Spinal cord (tissue), 10 donors: Measurements from ENCODE around the gene RRAGD. TPM values are rescaled to one million over a fixed set of nuclear protein-coding genes. Genes with fewer than 3 reads are reported as not detected.

ENCODE experiments used
- DNase-seq, 6 donors: peaks; one replicate each; pipeline versions ENCODE4 v3.0.0 to v3.0.0-alpha.2; 2013 to 2015; ENCODE audit warnings: low spot score in 6 of 6, low read depth in 4 of 6
- H3K27ac ChIP-seq: one replicate; pipeline ENCODE4 v1.5.1; 2013; ENCODE audit warnings: low read depth, low read length, control low read depth
- H3K27me3 ChIP-seq: one replicate; pipeline ENCODE4 v1.6.1; 2013; ENCODE audit warnings: low read length; ENCODE audit not compliant: control insufficient read depth, insufficient read depth
- H3K36me3 ChIP-seq: one replicate; pipeline ENCODE4 v1.6.1; 2013; ENCODE audit warnings: low read length; ENCODE audit not compliant: control insufficient read depth, insufficient read depth
- H3K4me1 ChIP-seq: one replicate; pipeline ENCODE4 v1.6.1; 2013; ENCODE audit warnings: low read length; ENCODE audit not compliant: control insufficient read depth, insufficient read depth
- H3K4me3 ChIP-seq: one replicate; pipeline ENCODE4 v1.5.1; 2013; ENCODE audit warnings: low read depth, low read length, control low read depth
- H3K9me3 ChIP-seq: one replicate; pipeline ENCODE4 v1.6.1; 2013; ENCODE audit warnings: low read length; ENCODE audit not compliant: control insufficient read depth, insufficient read depth
- WGBS: methylation state at CpG from one replicate; pipeline ENCODE4 v1.1.5; 2013; ENCODE audit warnings: missing lambda C conversion rate; ENCODE audit not compliant: insufficient coverage; 5-methylcytosine and 5-hydroxymethylcytosine counted together
- polyA plus RNA-seq, 2 donors: library from polyadenylated mRNA; unstranded; fragments of 120-200 nt; gene quantifications; one replicate each; pipeline ENCODE4 v1.2.1, GENCODE V29; 2013; ENCODE audit not compliant: insufficient read length in 2 of 2
- total RNA-seq, 2 donors: library from RNA; depleted of rRNA in 1 of 2; stranded (reverse); fragments of 120-200 nt in 1 of 2; fragments of >200 nt in 1 of 2; gene quantifications; one replicate each; pipeline versions ENCODE4 v1.2.3 to v1.2.4, GENCODE V29; 2013 to 2014
- donor health status: healthy.

The RRAGD gene
- total and polyA plus RNA-seq, 4 donors: 44.6 to 86.3 (median 53.7) TPM

DNA sequence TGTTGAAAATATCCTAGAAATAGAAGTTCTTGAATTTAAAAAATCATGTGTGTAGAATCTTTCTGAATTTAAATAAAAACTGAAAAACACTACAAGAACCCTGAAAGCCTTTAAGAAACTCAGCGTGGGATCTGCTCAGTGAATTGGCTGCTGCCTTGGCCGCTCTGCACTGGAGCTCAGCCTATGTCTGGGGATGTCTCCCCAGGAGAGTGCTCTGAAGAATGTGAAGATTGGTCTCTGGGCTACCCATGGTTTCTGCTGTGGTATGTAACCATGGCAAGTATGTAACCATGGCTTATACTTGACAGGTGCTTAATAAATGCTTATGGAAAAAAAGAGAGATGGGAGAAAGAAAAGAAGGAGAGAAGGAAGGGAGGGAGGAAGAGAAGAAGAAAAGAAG, 3.1 kb upstream of the RRAGD start:
- no peaks in the 10 kb centered on the region for H3K36me3 ChIP-seq
- DNase-seq: peak in 1 of 6 donors; percentile 51
- no peak overlapping the region for H3K4me3 ChIP-seq
- H3K27me3 ChIP-seq: no peaks in the 10 kb centered on the region
- no peak overlapping the region for H3K27ac ChIP-seq
- 71% methylated on average over 2 of the region's 2 CpGs for WGBS
- H3K9me3 ChIP-seq: no peaks in the 10 kb centered on the region
- H3K4me1 ChIP-seq: peaks cover 16% of the 10 kb centered on the region

- Histone ChIP-seq H3K27ac (no peak overlapping the region), H3K9me3 (no peaks in the 10 kb centered on the region), H3K36me3 (no peaks in the 10 kb centered on the region), H3K27me3 (no peaks in the 10 kb centered on the region), H3K4me3 (no peak overlapping the region), H3K4me1 (peaks cover 23% of the 10 kb centered on the region)
- 50% methylated on average over 1 of the region's 2 CpGs for WGBS
- no peak for DNase-seq
Measured at GRCh38 chr6:89414215-89414614, 2.1 kb upstream of the RRAGD start.

DNA sequence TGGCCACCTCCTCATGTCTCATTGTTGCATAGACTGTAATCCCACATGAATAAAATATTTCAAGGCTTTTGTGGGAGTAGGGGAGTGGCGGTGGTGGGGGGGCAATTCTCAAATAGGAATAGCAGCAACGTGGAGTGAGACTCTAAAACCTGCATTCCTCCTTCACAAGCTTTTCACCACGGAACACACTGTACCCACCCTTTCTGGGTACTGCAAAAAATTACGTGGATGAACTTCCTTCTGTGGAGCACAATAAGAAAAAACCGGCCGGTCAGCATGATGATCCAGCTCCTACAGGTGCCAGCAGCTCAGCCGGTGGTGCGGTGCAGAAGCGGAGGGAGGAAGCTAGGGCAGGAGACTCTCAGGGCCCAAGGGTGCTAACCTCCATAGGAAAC, 930 bp upstream of the RRAGD start:
- Histone ChIP-seq H3K4me3 (peak overlapping the region; percentile 73), H3K9me3 (no peaks in the 10 kb centered on the region), H3K4me1 (peaks cover 25% of the 10 kb centered on the region), H3K27ac (peak overlapping the region; percentile 84), H3K27me3 (no peaks in the 10 kb centered on the region), H3K36me3 (no peaks in the 10 kb centered on the region)
- 33% methylated on average over 5 of the region's 9 CpGs for WGBS
- no peak for DNase-seq

DNA sequence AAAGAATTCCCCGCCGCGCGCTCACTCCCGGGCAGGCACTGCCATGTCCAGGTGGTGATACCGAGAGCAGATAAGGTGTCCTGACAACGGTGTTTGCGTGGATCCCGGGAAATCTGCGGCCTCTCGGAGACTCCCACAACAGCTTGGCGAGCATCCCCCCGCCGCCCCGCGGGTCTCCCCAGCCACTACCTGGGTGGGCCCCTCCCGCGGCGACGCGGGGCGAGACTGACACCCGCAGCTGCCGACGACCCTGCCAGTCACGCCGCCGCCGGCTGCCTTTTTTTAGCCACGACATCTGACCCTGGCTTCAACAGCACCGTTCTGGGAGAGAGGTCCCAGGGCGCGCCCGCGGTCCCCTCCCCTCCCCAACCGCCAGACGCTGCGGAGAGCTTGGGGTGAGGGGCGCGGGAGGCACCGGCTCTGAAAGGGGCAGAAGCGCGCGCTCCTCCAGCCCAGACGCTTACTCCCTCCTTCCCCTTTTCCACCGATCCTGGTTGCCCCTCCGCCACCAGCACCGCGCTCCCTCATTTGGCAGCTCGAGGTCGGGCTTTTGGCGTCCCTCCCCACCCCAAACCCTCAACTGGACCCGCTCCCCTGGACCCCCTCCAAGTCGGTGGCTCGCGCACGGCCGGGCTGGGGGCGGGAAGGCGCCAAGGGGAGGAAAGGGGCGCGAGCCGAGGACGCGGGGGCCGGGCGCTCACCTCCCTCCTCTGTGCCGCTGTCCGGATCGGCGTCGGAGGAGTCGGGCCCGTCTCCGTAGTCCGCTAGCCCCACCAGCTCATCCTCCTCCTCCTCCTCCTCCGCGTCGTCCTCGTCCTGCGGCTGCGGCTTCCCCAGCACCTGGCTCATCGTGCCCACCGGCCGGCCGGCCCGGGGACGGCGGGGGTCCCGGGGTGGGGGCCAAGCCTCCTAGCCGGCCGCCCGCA, 665 bp downstream of the RRAGD start:
- WGBS: under 1% methylated on average over 92 of the region's 93 CpGs
- no peaks in the 10 kb centered on the region for H3K36me3 ChIP-seq
- H3K4me3 ChIP-seq: peak overlapping the region; percentile 73
- peaks cover 29% of the 10 kb centered on the region for H3K4me1 ChIP-seq
- no peaks in the 10 kb centered on the region for H3K9me3 ChIP-seq
- DNase-seq: peak in 2 of 6 donors; percentile 73 to 76
- peak overlapping the region; percentile 74 for H3K27ac ChIP-seq
- no peaks in the 10 kb centered on the region for H3K27me3 ChIP-seq

DNA sequence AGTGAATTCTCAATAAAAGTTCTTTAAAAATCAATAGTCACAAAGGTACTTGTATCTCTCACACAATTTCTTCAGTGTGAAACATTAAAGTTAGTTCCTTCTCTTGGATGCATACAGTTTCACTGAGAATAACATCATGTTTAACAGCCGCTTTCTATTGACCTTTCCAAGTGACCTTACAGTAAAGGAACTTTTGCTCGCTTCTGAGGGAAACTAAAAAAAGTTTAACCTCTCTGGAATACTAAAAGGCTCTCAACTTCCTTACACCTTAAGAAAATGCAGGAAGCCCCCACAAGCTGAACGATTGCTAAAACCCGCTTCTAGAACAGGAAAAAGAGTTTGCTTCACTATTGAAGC, 1.3 kb downstream of the RRAGD start:
- WGBS: 0% methylated on average over 3 of the region's 4 CpGs
- Histone ChIP-seq H3K36me3 (no peaks in the 10 kb centered on the region), H3K9me3 (no peaks in the 10 kb centered on the region), H3K4me1 (peaks cover 33% of the 10 kb centered on the region), H3K27me3 (no peaks in the 10 kb centered on the region), H3K4me3 (peak overlapping the region; percentile 73), H3K27ac (peak overlapping the region; percentile 74)
- peak in 2 of 6 donors; percentile 46 to 64 for DNase-seq

DNA sequence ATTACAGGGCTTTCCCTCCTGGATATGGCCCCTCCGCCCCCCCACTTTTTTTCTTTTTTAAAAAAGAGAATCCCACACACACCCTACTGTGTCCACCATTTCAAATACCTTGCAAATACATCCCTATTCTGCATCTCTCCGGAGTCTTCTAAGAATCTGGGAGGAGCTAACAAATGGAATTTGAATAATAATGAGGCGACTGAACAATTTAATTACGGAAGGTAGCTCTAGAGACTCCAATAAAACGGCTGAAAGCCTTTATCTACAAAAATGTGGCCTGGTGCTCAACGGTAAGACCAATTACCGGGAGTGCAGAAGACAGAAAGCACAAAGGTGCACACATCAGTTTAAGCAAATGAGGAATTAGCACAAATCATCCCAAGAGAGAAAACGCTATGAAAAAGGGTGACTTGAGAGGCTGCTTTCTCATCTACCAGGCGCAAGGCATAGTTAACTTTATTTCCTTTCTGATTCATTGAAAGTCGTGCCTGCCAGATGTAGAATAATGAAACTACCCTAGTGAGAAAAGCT, 1.8 kb downstream of the RRAGD start:
- 7% methylated on average over 4 of the region's 10 CpGs for WGBS
- Histone ChIP-seq H3K27me3 (no peaks in the 10 kb centered on the region), H3K9me3 (no peaks in the 10 kb centered on the region), H3K27ac (peak overlapping the region; percentile 36), H3K4me3 (peak overlapping the region; percentile 73), H3K36me3 (no peaks in the 10 kb centered on the region), H3K4me1 (peaks cover 35% of the 10 kb centered on the region)
- DNase-seq: peak in 2 of 6 donors; percentile 16 to 72

DNA sequence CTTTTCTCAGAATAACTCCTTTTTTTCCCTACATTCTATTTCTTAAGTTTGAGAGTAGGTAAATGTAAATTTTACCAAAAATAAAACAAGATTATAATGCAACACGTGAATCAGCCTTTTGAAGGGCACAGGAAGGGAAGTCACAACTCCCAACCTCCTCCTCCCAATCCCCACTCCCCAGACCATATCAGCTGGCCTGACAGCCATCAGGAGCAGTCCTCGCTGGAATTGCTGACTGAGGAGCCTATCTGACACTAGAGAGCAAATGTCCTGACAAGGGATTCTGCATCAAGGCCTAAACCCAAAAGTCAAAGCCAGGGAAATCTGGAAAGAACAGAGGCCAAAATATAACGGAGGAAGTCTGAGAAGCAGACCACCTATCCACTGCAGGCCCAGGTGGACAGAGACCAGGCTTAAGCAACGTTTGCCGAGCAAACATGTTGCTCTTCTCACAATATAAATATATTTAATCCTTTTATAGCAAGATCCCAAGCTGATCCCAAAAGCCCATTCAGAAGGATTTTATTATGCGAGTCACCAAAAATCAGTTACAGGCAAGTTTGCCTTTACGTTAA, 2.5 kb downstream of the RRAGD start:
- WGBS: 52% methylated on average over 5 of the region's 7 CpGs
- no peak for DNase-seq
- Histone ChIP-seq H3K4me1 (peaks cover 38% of the 10 kb centered on the region), H3K27ac (peak overlapping the region; percentile 36), H3K4me3 (peak overlapping the region; percentile 73), H3K27me3 (no peaks in the 10 kb centered on the region), H3K36me3 (no peaks in the 10 kb centered on the region), H3K9me3 (no peaks in the 10 kb centered on the region)

GRCh38 chr6:89406141-89406540, 5.9 kb downstream of the RRAGD start:
- no peaks in the 10 kb centered on the region for H3K27me3 ChIP-seq
- no peak for DNase-seq
- H3K4me3 ChIP-seq: no peak overlapping the region
- WGBS: 78% methylated on average over 6 of the region's 10 CpGs
- H3K36me3 ChIP-seq: no peaks in the 10 kb centered on the region
- H3K27ac ChIP-seq: no peak overlapping the region
- H3K4me1 ChIP-seq: peaks cover 28% of the 10 kb centered on the region
- no peaks in the 10 kb centered on the region for H3K9me3 ChIP-seq

DNA sequence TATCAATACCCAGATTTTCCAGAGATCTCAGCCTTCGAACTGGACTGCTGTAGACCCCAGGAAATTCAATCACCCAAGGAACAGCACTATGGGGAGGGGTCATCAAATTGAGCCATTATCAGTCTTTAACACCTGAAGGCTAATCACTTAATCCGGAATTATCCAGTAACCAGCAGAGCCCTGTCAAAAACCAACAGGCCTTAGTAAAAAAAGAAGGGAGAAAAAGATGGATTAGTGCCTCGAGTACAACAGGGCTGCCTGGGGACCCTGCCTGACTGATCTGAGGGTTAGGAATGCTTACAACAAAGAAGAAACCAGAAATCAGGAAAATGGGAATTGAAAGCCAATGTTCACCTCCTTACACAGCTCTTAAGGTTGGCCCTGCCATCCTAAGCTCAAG, 7.6 kb downstream of the RRAGD start:
- no peak for DNase-seq
- 33% methylated on average over 1 of the region's 3 CpGs for WGBS
- H3K9me3 ChIP-seq: no peaks in the 10 kb centered on the region
- H3K27me3 ChIP-seq: no peaks in the 10 kb centered on the region
- H3K4me3 ChIP-seq: no peak overlapping the region
- H3K36me3 ChIP-seq: no peaks in the 10 kb centered on the region
- no peak overlapping the region for H3K27ac ChIP-seq
- peaks cover 27% of the 10 kb centered on the region for H3K4me1 ChIP-seq
